LHCN-M2 (cell line): ENCODE data around the gene MYRF. TPM values are rescaled to one million over a fixed set of nuclear protein-coding genes. Genes with fewer than 3 reads are reported as not detected.

ENCODE experiments used
- DNase-seq: peaks from one replicate; pipeline ENCODE4 v3.0.0-alpha.2; 2012; ENCODE audit warnings: low read depth
- total RNA-seq: library from RNA; depleted of rRNA; stranded (reverse); fragments of >200 nt; gene quantifications from 2 replicates; pipeline ENCODE4 v1.2.3, GENCODE V29; 2014

The MYRF gene
- total RNA-seq, 1 experiment from 2014 or later = 0.17 TPM

DNA sequence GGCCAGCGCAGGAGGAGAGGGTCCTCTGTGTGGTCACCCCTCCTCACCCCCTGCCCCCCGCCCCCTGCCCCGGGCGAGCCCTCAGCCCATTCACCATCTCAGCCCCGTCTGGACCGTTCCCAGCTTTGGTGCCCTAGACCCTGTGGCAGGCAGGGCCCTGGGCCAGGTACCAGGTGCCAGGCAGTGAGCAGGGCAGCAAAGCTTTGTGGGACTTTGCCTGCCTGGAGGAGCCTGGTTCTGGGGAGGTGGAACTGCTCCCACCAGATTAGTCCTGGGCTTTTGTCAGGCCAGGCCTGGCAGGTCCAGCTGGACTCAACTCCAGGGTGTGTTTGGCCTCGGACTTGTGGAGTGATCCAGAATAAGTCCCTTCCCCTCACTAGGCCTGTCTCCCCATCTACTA lies 13.7 kb upstream of the MYRF start:
- DNase-seq = no peak

DNA sequence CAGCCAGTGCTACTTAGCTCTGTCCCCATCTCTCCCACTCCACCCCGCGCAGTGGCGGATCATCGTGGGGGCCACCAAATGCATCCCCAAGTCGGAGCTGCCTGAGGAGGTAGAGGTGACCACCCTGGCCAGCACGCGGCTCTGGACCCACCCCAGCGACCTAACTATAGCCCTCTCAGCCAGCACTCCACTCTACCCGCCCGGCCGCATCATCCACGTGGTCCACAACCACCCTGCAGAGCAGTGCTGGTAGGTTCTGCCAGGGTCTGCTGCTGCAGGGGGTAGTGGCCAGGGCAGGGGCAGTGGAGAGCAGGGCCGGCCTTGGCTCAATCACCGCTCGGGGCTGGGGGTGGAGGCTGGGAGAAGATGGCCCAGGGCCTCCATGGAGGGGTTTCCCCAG lies 13.0 kb upstream of the MYRF start:
- DNase-seq = no peak

DNA sequence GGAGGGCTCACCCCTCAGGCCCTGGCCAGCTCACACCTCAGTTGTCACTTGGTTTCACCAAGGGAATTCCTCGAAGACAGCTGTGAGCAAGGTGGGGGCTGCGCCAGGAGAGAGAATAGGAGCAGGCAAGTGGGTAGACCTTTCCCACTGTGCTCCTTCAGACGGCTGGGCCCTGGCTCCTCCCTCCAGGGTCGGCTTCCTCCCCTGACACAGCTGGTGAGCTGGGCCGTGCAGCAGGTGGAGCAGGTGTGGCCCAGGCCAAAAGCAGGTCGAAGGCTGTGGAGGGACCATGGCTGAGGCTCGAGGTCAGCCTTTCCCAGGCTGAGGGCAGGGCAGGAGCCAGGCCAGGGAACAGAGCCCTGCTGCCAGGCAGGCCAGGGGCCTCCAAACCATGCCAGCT lies 12.5 kb upstream of the MYRF start:
- DNase-seq = no peak

DNA sequence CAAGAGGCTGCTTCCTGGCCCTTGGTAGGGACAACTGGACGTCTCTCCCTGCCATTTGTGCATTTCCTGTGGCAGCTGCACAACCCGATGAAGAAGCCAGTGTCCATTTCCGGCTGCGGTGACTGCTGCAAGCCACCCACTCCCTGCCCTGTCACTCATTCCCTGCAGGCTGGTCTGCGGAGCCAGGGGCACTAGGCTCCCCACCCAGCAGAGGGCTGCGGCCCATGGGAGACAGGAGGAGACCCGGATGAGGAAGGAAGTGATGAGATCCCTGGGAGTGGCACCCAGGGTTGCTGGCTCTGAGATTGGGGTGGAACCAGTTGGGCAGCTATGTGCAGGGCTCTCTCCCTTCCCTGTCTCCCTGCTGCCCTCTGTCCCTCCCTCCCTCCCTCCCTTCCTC lies 10.0 kb upstream of the MYRF start:
- peak; percentile 21 for DNase-seq

DNA sequence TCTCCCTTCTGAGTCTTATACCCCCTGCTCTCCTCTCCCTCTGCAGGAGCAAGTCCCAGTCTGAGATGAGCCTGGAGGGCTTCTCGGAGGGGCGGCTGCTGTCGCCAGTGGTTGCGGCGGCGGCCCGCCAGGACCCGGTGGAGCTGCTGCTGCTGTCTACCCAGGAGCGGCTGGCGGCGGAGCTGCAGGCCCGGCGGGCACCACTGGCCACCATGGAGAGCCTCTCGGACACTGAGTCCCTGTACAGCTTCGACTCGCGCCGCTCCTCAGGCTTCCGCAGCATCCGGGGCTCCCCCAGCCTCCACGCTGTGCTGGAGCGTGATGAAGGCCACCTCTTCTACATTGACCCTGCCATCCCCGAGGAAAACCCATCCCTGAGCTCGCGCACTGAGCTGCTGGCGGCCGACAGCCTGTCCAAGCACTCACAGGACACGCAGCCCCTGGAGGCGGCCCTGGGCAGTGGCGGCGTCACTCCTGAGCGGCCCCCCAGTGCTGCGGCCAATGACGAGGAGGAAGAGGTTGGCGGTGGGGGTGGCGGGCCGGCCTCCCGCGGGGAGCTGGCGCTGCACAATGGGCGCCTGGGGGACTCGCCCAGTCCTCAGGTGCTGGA lies 8.8 kb upstream of the MYRF start:
- DNase-seq = no peak

DNA sequence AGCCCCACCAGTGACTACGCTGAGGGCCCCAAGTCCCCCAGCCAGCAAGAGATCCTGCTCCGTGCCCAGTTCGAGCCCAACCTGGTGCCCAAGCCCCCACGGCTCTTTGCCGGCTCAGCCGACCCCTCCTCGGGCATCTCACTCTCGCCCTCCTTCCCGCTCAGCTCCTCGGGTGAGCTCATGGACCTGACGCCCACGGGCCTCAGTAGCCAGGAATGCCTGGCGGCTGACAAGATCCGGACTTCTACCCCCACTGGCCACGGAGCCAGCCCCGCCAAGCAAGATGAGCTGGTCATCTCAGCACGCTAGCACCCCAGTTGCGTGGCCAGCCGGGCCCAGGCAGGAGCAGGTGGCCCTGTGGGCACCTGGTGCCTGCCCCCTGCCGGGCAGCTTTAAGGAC lies 8.3 kb upstream of the MYRF start:
- DNase-seq = no peak

DNA sequence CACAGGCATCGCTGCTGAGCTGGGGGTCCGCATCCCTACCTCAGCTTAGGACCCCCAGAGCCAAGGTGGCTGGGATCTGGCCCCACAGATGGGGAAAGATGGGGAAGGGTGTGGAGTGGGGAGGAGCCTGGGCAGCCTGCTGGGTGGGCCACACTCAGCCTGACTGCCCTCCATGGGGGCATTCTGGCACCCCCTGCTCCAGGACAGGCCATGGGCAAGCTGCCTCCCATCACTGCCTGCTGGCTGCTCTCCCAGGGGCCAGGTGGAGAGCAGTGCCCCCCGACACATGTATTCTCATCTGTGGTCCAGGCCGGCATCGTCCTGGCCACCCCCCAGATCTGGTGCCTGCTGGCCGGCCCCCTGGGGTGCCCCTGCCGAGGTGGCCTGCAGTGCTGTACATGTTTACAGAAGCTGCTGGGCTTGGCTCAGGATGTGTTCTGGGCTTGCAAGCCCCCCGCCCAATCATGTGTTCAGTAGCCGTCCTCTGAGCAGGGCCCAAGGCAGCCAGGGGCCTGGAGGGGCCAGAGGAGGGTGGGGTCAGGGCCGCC lies 7.8 kb upstream of the MYRF start:
- no peak for DNase-seq

DNA sequence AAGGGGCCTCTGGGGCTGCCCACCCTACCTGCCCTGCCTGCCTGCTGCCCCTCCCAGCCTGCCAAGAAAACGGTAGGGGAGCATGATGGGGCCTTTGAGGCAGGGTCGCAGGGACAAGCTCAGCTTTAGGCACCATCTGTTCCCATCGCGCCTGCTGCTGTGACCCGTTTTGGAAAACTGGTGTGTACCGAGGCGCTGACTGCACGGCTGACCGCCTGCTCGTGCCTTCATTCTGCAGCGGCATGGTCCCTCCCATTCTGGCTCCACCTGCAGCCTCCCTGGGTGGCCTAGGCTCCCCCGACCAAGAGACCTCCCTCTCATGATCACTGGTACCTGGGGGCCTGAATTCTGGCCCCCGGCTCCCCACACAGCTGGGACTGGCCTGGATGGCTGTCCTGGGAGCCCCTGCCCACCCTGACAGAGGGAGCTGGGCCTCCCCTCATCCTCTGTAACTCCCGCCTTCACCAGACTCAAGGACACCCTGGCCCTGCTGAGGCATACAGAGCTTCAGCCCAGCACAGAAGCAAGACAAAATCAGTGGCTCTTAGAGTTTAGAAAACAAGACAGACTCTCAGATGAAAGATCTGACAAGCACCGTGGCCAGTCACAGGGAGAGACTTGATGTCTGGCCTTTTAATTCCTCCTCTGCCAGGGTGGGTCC lies 6.5 kb upstream of the MYRF start:
- no peak for DNase-seq

DNA sequence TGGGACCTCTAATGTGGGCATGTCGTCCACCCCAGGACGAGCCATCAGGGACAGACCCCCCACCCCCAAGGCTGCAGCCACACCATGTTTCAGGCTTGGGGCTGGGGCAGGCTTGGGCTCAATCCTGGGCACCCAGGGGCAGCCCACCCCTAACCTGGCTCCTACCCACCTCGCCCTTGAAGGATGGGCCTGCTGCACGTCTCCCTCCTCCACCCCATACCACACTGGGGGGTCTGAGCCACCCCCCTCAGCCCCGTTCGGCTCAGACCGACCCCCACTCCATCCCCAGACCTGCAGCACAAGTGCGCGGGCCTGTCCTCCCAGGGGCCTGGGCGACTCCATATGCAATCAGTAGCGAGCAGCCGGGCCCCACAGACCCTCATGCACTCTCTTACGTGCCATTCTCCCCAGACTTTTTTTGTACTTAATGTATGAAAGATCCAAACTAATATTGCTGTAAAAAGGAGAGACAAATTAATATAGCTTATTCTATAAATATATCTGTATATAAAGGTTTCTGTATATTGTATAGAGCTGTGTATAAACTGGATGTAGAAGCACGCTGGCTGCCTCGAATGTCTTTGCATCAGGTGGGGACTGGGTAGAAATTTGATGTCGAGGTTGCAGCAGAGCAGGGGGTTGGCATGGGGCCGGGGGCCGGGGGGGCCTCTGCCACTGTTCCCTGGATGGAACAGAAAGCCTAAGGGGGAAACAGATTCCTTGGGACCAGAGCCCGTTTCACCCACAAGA lies 5.8 kb upstream of the MYRF start:
- no peak for DNase-seq

DNA sequence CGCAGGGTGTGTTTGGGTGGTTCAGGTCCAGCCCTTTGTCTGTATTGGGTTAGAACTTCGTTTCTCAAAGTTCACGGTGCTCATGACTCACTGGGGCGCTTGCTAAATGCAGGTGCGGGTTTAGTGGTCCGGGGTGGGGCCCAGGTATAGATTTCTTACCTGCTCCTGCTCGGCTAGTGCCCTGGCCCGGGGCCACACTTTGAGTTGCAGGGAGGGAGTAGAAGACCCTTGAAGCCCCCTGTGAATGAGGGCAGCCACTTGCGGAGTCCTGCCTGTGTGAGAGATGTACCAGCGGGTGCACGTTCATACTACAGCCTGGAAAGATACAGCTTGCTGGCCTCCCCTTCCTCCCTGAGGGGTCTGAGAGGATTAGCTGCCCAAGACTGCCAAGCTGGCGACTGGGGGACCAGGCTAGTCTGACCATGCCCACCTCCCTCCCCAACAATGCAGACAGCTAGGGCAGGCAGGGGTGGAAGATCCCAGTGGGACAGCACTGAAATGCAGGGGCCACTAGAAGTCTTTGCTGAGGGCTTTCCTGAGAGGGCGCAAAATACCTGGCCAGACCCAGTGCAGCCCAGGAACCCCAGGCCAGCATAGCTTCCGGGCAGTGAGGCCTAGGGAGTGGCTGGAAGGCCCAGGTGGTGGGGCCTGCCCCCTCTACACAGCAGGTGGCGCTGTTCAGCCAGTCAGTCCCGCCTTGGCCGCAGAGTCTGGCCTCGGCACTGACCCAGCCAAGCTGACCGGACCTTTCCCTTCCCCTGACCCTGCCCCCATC lies 5.1 kb upstream of the MYRF start:
- peak; percentile 38 for DNase-seq

DNA sequence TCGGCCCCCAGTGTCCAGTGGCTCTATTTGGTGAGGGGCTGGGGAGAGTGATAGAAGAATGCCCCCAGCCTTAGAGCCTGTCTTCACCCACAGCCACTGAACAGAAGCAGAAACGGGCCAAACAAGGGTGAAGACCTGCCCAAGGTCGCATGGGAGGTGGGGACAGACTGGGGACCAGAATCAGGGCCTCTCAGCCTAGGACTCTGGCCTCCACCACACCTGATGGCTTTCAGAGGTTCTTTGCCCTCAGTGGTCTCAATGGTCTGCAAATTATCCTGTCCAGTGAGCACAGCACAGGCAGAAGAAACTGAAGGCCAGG lies 4.5 kb upstream of the MYRF start:
- DNase-seq = no peak

DNA sequence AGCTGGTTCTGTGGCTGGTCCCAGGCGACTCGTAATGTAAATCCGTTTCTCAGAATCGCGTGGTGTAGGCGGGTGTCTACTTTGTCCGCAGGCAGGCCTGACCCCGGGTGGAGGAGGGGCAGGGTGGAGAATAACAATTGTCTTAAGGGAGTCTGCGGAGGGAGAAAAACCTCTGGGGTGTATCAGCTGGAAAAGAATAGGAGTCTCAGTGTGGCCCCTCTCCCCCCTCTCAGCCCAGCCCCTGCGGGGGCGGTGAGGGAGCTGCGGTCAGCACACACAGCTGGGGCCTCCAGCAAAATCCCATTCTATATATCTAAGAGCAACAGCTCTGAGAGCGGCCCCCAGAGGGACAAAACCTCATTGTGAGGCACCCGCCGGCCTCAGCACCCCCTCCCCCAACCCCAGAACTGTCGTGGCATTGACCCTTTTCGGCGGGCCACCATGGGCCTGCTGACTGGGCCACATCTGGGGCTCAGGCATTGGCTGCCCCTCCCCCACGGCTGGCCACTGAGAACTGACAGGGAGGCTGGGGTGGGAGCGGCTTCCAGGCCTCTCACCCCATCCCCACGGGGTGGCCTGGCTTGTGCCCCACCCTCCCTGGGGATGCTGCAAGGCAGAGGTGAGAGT lies 2.7 kb upstream of the MYRF start:
- DNase-seq = no peak

DNA sequence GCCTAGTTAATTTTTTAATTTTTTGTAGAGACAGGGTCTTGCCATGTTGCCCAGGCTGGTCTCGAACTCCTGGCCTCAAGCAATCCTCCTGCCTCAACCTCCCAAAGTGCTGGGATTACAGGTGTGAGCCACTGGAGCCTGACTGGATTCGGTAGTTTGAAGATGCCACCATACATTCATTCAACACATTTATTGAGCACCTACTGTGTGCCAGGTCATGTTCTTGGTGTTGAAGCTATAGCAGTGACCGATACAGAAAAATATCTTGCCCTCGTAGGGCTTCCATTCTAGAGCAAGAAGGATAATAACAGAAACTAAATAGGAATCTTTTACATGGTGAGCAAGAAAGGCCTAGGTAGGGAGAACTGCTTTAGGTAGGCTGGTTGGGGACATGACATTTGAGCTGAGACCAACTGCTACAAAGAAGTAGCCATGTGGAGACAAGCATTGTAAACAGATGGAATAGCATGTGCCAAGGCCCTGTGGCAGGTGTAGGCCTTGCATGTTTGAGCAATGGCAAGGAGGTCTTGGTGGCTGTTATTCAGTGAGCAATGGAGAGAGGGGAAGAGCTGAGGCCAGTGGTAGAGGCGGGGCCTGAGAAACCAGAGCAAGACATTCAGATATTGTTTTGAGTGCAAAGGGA lies 1.7 kb upstream of the MYRF start:
- no peak for DNase-seq

DNA sequence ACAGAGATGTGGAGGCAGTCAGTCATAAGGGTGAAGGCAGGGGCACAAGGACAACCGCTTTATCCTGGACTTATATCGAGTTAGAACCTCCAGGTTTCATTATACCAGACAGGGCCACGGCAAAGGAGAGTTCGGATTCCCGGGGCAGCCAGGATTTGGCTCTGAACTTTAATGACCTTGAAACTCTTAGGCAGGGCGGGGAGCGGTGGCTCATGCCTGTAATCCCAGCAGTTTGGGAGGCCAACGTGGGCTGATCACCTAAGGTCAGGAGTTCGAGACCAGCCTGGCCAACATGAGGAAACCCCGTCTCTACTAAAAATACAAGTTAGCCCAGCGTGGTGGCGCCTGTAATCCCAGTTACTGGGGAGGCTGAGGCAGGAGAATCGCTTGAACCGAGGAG lies 1.1 kb upstream of the MYRF start:
- DNase-seq = no peak

DNA sequence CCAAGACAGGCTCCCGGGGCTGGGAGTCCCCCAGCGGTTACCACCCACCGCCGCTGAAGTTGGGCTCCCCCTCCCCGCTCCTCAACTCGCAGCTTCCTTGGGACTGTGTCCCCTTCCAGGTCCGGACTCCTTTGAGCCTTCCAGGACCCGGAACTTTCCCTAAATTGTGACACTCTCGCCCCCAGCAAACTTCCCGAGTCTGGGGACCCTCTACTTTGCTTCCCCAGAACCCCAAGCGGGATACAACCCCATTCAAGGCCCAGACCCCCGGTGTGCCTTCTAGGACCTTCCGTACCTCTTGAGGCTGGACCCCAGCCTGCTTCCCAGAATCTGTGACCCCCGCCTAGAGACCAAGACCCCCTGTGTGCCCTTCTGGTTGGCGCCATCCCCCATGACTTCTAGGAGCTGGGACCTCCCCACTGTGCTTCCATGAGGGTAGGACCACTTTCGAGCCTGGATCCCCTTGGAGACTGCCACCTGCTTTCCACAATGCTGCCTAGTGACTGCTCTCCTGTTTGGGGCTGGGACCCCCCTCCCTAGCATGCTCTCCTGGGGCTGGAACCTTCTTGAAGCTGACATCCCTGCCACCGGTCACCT lies 587 bp downstream of the MYRF start:
- no peak for DNase-seq

DNA sequence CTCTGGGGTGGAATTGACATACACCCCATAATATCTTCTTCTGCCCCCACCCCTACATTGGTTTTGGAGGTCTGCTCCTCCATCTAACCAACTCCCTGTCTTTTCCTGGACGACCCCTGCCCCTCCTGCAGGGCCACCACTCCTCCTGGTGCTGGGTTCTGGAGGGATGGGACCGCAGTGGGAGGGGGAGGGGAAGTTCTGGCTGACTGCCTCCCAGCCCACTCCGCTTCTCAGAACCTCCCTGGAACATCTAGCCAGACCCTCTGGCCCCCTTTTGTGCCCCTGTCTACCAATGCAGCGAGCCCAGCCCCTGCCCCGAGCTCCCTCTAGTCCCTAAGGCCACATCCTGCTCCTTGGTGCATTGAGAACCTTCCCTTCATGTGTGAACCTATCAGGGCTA lies 1.2 kb downstream of the MYRF start:
- DNase-seq = no peak

DNA sequence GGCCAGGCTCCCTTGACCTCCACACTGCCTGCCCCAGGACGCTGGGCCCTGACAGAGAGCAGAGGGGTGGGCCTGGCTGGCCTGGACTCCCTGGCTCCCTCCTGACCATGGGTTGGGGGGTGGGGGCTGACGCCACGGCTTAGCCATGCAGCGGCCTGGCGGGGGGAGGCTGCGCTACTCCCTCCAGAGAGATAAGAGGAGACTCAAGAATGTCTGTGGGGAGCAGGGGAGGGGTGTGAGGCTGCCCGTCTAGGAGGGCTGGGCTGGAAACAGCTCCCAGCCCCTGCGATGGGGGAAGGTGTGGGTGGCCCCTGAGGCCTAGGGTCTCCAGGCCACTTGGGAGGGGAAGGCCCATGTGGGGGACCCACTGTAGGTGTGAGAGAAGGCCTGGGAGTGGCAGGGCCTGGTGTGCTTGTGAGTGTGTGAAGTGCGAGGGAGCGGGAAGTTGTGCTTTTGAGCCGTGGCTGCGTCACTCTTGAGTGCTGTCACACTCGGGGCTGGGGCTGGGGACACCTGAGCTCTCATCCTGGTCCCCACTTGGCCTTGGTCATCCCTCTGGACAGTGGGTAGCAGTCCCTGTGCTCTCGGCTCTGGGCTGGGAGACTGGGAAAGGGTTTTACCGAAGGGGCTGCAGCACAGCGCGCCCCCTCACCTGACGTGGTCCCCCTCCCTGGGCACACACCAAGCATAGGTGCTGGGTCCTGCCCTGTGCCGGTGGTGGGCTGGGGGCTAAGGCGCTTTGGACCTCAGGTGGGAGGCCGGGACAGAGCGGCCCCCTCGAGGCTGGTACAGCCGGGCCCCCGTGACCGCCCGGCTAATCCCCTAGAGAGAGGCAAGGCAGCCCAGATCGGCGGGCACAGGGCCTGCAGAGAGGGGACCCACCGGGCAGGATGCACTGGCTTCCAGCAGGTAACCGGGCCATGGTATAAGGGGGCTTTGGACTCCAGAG lies 2.4 kb downstream of the MYRF start:
- no peak for DNase-seq

DNA sequence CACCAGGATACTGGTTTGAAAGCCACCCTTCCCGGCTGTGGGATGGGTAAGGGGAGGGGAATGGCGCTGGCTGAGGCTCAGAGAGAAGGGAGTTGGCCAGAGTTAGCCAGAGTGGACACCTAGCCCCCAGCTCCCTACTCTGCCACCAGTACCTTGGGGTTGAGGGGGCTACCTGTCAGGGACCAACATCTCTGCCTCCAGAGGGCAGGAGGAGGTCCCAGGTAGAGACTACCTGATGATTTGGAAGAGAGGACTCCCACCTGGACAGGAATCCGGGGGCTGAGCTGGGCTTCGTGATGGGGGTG lies 3.7 kb downstream of the MYRF start:
- DNase-seq = no peak

DNA sequence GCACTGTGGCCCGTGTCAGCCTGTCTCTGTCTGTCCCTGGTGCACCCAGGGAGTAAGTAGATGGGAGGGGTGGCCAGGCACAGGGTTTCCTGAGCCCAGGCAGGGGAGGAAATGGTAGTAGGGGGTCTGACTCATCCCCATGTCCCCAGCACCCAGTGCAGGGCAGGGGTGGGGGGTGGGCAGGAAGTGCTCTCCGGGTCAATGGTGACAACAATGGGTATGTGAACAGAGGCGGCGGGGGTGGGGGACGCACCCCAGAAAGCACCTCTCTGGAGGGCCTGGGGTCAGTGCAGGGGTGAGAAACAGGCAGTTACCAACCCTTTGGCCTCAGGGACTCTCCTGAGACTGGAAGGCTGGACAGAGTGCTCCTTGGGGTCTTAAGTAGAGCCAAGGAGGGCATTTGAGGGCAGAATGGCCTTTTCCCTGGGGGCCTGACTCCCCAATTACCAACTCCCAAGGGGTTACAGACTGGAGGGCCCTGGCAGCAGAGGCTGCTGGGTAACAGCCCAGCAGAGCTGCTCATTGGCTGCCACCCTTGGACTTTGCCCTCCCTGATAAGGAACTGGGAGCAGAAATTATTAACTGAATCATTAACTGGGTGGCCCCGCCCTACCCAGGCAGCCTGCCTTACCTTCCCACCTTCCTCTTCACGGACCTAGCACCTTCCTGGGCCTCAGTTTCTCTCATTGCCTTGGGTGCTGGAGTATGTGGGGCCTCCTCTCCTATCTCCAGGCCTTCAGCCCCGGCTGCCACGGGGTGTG lies 4.2 kb downstream of the MYRF start:
- peak; percentile 11 for DNase-seq
